Smooth muscle cell of the brain vasculature (primary cell): ENCODE results near the gene CCL1.
"Not testable (repeated sequence)": the region's sequence is repeated elsewhere in the genome, so short reads cannot be mapped to it uniquely, and the experiment has no call there.

Experiments
- DNase-seq: peaks from one replicate; pipeline ENCODE4 v3.0.0-alpha.2; 2012; ENCODE audit warnings: low read depth, low spot score

The CCL1 gene

DNA sequence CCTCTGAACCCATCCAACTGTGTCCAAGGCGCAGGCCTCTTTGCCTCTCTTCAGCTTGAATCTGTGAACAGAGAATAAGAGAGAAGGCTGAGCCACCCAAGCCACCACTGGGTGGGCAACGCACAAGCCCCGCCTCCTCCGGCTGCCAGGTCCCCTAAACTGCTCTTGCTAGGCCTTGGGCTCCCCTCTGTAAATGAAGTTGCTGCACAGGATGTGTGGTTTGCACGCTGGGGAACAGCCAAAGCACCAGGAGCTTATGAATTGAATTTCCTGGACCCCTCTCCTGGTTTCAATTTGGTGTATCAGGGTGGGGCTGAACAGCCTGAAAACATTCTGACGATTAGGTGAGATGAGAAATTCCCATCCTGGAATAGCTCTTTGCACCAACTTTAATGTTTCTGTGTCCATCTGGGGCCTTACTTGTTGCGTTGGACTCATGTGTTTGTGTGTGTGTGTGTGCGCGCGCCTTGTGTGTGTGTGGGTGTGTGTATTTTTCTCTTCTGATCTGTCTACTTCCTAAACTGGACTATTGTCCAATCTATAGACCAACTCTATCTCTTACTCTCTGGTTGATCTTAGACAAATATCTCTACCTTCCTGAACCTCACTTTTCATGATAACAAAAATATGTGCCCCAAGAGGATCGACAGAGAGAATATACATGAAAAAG lies 2.3 kb downstream of the CCL1 start:
- no peak for DNase-seq

DNA sequence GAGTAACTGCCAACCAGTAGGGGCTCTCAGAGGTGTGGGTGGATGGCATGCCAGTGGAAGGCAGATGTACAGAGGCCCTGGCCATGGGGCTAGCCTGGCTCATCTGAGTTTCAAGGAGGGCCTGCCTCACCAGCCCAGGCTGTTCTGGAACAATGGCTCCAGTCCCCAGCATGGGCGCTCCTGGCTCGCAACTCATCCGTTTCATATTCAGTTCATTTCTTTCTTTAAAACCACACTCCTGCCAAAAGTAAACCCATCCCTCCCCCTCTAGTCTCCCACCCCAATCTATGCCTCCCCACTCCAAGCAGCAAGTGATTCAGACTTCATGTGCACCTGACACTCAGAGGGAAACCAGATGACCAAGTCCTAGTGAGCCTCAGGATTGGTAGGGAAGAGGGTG lies 4.4 kb downstream of the CCL1 start:
- no peak for DNase-seq

DNA sequence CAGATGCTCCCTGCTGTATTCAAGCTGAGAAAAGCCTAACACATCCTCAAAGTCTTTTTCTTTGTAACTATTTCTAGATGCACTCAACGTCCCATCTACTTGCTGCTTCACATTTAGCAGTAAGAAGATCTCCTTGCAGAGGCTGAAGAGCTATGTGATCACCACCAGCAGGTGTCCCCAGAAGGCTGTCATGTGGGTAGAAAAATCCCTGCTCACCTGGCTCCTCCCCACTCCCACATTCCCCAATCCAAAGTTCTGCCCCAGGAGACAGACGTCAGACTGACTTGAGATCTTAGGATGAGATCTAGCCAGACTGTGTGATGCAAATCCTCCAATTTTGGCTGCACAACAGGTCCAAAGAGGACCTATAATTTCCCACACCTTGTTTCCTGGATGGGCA lies 5.6 kb downstream of the CCL1 start:
- DNase-seq: no peak

DNA sequence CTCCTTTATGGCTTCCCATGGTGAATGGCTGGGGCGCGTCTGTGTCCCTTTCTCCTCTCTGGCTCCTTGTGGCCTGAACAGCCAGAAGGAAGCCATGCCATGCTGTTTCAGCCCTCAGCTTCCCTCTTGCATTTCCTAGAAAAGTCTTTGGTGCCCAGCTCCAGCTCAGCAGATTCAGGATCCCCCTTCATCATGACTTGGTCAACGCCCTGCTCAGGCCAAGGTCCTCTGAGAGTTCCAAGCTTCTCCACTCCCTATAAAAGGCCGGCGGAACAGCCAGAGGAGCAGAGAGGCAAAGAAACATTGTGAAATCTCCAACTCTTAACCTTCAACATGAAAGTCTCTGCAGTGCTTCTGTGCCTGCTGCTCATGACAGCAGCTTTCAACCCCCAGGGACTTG lies 6.8 kb downstream of the CCL1 start, which contains the start of gene CCL13:
CCL13 (plus strand) TSS at position 287 of the 400 bp plus-strand sequence; CDS start at position 334, 47 bp downstream.
- DNase-seq: no peak

DNA sequence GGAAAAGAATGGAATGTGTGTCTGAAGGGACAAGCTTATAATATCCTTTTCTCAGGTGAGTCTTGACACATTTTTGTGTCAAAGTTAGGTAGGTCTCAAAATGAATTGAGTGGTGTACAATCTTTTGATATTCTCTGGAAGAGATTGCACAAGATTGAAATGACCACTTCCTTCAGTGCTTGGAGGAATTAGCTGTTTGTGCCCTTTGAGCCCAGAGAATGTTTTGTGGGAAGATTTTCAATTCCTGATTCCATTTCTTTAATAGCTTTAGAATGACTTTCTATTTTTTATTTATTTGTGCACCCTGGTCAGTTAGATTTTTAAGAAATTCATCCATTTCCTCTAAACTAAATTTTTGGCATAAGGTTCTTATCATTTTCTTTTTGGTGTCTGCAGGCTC lies 8.4 kb downstream of the CCL1 start:
- DNase-seq: no peak

DNA sequence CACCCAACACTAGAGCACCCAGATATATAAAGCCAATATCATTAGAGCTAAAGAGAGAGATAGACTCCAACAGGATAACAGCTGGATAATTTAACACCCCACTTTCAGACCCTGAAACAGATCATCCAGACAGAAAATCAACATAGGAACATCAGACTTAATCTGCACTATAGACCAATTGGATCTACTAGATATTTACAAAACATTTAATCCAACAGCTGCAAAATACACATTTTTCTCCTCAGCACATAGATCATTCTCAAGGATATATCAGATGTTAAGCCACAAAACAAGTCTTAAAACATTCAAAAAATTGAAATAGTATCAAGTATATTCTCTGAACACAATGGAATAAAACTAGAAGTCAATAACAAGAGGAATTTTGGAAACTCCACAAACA lies 10.8 kb downstream of the CCL1 start:
- no peak for DNase-seq

DNA sequence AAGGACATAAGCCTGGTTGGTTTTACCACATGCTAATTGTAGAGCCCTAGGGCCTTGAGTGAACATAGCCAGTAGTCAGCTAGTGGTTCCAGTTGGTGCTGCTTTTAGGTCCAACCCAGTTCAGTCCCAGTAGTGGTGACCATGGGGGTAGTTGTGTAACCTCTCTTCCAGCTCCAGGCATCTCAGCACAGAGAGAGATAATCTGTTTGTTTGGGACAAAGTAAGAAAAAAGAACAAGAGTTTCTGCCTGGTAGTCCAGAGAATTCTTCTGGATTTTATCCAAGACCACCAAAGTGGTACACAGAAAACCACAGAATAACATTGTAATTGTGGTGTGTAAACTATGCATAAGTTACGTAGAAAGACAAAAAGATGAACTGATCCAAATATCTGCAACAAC lies 11.9 kb downstream of the CCL1 start:
- DNase-seq: no peak

DNA sequence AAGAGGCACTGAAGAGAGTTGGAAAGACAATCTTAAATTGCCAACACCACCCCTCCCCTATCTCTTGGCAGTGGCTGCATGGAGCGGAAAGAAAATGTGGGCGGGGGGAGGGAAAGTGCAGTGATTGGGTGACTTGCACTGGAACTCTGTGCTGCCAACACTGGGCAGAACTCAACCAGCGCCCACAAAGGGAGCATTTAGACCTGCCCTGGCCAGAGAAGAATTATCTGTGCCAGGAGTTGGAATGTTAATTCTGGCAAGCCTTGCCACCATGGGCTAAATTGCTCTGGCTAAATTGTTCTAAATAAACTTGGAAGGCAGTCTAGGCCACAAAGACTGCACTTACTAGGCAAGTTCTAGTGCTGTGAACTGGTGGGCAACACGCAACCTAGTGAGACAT lies 13.3 kb downstream of the CCL1 start:
- DNase-seq: no peak

DNA sequence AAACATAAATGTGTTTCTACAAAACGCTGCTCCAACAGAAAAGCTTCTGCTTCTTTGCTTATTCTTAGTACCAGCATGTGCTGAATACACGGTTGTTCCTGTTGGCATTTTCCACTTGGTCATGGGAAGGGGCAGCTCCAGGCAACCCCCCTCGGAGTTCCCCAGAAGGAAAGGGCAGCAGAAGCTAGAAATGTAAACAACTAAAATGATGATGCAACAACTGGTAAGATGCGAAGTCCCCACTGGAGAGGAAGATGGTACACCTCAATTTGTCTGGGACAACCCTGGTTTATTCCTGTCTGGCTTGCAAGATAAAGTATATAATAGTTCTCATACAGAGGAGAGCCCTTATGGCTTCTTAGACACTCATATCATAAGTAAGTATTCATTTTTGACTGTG lies 16.0 kb downstream of the CCL1 start:
- DNase-seq: no peak

DNA sequence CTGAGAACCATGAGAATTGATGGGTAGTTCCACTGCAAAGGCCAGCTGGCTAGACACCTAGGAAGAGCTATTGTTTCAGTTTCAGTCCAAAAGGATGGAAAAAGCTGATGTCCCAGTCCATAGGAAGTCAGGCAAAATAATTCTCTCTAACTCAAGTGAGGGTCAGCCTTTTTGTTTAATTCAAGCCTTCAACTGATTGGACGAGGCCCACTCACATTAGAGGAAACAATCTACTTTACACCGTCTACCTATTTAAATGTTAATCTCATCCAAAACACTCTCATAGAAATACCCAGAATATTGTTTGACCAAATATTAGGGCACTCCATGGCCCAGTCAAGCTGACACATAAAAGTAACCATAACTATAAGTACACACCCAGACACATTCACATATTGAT lies 21.1 kb downstream of the CCL1 start:
- DNase-seq: no peak

DNA sequence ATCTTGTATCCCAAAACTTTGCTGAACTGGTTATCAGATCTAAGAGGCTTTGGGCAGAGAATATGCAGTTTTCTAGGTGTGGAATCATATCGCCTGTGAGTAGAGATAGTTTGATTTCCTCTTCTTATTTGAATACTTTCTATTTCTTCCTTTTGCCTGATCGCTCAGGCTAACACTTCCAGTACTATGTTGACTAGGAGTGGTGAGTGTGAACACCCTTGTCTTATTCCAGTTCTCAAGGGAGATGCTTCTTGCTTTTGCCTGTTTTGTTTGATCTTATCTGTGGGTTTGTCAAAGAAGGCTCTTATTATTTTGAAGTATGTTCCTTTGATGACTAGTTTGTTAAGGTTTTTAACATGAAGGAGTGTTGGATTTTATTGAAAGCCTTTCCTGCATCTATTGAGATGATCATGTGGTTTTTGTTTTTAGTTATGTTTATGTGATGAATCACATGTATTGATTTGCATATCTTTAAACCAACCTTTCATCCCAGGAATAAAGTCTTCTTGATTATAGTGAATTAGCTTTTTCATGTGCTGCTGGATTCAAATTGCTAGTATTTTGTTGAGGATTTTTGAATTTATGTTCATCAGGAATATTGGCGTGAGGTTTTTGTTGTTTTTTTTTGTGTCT lies 23.8 kb downstream of the CCL1 start:
- DNase-seq: no peak

DNA sequence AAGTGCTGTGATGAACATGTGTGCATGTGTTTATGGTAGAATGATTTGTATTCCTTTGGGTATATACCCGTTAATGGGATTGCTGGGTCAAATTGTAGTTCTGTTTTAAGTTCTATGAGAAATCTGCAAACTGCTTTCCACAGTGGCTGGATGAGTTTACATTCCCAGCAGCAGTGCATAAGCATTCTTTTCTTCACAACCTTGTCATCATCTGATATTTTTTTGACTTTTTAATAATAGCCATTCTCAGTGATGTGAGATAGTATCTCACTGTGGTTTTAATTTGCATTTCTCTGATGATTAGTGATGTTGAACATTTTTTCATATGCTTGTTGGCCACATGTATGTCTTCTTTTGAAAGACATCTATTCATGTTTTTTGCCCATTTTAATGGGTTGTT lies 25.3 kb downstream of the CCL1 start:
- DNase-seq: no peak

DNA sequence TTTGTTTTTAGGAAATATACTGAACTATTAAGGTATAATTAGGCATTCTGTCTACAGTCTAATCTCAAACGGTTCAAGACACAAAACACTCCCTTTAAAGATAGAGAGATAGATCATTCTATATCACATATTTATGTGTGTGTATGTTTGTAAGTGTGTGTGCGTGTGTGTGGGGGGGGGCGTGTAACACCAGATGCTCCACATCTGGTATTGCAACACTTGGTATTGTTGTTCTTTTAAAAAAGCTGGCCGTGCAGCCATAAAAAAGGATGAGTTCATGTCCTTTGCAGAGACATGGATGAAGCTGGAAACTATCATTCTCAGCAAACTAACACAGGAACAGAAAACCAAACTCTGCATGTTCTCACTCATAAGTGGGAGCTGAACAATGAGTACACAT lies 35.5 kb downstream of the CCL1 start:
- not testable (repeated sequence) for DNase-seq

DNA sequence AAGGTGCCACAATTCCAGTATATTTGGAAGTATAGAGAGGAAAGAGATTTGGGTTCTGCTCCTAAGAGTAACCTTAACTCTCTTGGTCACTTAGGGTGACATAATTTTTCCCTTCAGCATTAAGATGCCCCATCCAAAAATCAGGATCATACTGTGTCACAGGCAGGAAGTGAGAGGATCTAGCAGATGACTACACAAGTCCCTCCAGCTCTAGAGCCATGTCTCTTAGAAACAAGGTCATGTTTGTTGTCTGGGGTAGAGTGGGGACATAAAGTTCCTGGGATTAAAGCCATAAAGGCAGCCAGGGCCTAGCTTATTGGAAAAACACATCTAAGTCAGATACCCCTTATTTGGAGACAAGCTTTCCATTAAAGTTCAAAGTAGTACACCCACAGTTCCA lies 41.1 kb downstream of the CCL1 start:
- no peak for DNase-seq

DNA sequence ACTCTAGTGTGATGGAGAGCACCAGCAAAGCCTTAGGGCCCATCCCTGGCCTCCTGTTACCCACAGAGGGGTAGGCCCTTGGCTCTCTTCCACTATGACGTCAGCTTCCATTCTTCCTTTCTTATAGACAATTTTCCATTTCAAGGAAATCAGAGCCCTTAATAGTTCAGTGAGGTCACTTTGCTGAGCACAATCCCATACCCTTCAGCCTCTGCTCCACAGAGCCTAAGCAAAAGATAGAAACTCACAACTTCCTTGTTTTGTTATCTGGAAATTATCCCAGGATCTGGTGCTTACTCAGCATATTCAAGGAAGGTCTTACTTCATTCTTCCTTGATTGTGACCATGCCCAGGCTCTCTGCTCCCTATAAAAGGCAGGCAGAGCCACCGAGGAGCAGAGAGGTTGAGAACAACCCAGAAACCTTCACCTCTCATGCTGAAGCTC lies 44.0 kb downstream of the CCL1 start, which contains the start of gene CCL8:
CCL8 (plus strand) TSS at position 397 of the 445 bp plus-strand sequence. CDS start 67 bp downstream, outside the sequence.
- DNase-seq: no peak

DNA sequence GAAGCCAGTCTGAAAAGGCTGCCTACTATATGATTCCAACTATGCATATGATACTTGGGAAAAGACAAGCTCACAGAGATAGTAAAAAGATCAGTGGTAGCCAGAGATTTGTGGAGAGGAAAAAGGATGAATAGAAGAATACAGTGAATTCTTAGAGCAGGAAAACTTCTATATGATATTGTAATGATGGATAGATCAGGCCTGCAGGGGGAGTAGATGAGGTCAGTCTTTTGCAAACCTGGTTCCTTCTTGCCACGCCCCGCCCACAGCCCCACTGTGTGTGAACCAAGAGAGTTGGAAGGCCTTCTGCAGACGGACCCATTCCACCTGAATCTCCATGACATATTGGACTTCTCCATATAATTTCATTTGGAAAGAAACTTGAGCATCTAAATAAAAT lies 44.6 kb downstream of the CCL1 start:
- no peak for DNase-seq

DNA sequence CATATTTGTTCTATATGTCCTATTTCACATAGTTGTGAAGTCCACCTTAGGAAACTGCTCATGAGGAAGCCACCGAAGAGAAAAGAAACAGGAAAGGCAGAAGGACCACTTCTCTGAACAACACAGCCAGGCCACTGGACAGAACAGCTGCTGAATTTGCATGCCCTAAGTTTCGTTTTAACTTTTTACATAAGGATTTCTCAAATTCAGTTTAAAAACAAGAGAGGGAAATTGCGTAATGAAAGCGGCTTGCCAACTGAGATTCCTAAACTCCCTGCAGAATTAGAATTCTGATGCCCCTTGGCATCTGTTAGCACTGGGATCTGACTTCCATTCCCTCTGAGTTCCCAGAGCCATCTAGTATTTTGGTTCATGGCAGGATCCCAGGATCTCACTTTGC lies 48.8 kb downstream of the CCL1 start:
- no peak for DNase-seq

DNA sequence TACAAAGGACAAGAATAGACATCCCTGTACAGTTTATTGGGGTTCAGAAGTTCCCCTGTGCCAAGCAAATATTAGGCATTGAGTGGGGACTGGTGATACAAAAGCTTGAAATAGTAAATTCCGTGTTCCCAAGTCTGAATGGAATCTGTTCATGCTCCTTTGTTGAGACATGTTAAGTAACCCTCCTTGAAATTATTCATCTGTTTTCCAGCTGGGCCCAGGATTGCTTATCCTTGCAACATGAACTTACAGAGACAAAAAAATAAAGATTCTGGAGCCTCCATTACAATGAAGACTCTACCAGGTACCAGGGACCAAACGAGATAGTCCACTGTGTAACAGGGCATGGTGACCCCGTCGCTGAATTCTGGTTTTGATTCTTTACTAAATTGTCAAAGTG lies 49.9 kb downstream of the CCL1 start:
- no peak for DNase-seq

DNA sequence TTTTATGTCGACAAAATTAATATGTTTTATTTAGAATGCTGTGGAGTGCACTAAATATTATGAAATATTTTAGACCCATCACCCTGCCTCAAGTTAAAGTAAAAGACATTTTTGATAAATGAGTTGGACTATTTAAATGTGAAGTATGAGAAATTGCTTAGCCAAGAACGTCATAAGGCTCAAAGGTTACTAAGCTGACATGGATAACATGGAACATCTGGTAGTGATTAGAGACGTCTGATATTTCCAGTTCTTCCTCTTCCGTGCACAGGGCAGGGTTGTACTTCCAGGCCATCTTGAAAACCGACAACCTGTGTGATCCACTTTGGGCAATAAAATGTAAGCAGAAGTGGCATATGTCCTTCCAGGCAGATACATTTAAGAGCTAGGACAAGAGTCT lies 51.0 kb downstream of the CCL1 start:
- no peak for DNase-seq

DNA sequence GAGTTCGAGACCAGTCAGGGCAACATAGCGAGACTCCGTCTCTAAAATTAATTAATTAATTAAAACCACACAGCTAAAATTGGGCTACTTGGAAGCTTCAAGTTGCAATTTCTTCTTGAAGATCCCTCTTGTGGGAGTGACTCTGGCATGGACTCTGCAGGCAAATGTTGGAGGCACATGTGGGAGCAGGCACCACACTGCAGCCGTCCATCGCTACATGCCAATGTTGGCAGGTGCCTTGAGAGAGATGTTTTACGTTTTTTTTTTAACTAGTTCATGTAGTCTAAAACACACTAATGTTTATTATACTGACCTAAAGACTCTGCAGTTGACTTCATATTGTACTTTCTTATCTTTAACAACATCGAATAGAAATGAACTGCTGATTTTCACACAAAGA lies 51.7 kb downstream of the CCL1 start:
- no peak for DNase-seq
